Esophagus muscularis mucosa (tissue), 4 donors: ENCODE results near the gene PCBP3. TPM values are rescaled to one million over a fixed set of nuclear protein-coding genes. Genes with fewer than 3 reads are reported as not detected.
"Not testable (repeated sequence)": the region's sequence is repeated elsewhere in the genome, so short reads cannot be mapped to it uniquely, and the experiment has no call there.

Experiments used
- DNase-seq: peaks from one replicate; pipeline ENCODE4 v3.0.0-alpha.2; 2017; ENCODE audit errors: extremely low spot score
- H3K27ac ChIP-seq, 4 donors: fragments of 200-600 bp; sonication (generic); replicated peaks in 1 of 4; 1 replicate in 3 of 4; 2 replicates in 1 of 4; pipeline ENCODE4 v1.5.1; 2016 to 2019; ENCODE audit warnings: mild to moderate bottlenecking in 1 of 4
- H3K27me3 ChIP-seq, 4 donors: fragments of 200-600 bp; sonication (generic); one replicate each; pipeline versions ENCODE4 v1.5.1 to v1.6.0; 2016 to 2019
- H3K36me3 ChIP-seq, 4 donors: fragments of 200-600 bp; sonication (generic); one replicate each; pipeline ENCODE4 v1.5.1; 2016 to 2019
- H3K4me1 ChIP-seq, 4 donors: fragments of 200-600 bp; sonication (generic); one replicate each; pipeline ENCODE4 v1.5.1; 2016 to 2019
- H3K4me3 ChIP-seq, 4 donors: fragments of 200-600 bp; sonication (generic); 1 replicate in 2 of 4; 2 replicates in 2 of 4; pipeline ENCODE4 v1.5.1; 2016 to 2019; ENCODE audit warnings: mild to moderate bottlenecking in 4 of 4, moderate library complexity in 1 of 4
- H3K9me3 ChIP-seq, 4 donors: fragments of 200-600 bp; sonication (generic); 1 replicate in 3 of 4; 2 replicates in 1 of 4; pipeline ENCODE4 v1.5.1; 2016 to 2019
- CTCF ChIP-seq, 3 experiments: fragments of 200-600 bp in 2 of 3; fragments of 450-650 bp in 1 of 3; sonication (generic) in 2 of 3; IDR thresholded peaks; one replicate each; pipeline ENCODE4 v1.5.1; 2017 to 2019; ENCODE audit warnings: antibody characterized with exemption in 3 of 3, mild to moderate bottlenecking in 2 of 3, moderate library complexity in 1 of 3
- EP300 ChIP-seq: sonication (generic); formaldehyde crosslinking; IDR thresholded peaks from one replicate; pipeline ENCODE4 v1.6.1; 2017; ENCODE audit warnings: antibody characterized with exemption
- POLR2A ChIP-seq: fragments of 450-650 bp; IDR thresholded peaks from one replicate; pipeline ENCODE4 v1.6.1; 2017; ENCODE audit warnings: antibody characterized with exemption, moderate library complexity, mild to moderate bottlenecking, low read depth
- POLR2AphosphoS5 ChIP-seq, 2 donors: sonication (generic); formaldehyde crosslinking; IDR thresholded peaks; one replicate each; pipeline ENCODE4 v1.6.1; 2017; ENCODE audit warnings: antibody characterized with exemption in 2 of 2
- WGBS: methylation state at CpG from one replicate; pipeline ENCODE4 v1.1.5; 2018; 5-methylcytosine and 5-hydroxymethylcytosine counted together
- intact Hi-C: fragments of 100-400 bp; cut with DNase I; formaldehyde crosslinking; loops from one replicate; pipeline ENCODE4 v1.15.1; 2023
- total RNA-seq, 4 donors: library from RNA; depleted of rRNA; stranded (reverse); fragments of >200 nt; gene quantifications; one replicate each; pipeline versions ENCODE4 v1.1.0 to v1.2.1, GENCODE V29; 2016

The PCBP3 gene
- total RNA-seq, 4 donors from 2014 or later: 7.5 to 9.2 (median 8.1) TPM

GRCh38 chr21:45620201-45620923 is 23.2 kb upstream of the PCBP3 start:
- H3K9me3 ChIP-seq: peaks cover 0 to 7% (median 0%) of the 10 kb centered on the region in 4 donors
- H3K27me3 ChIP-seq: peaks cover 0 to 72% (median 0%) of the 10 kb centered on the region in 4 donors
- intact Hi-C loops: no loop called here
- 63% methylated on average over 9 of the region's 12 CpGs for WGBS
- no peak overlapping the region for H3K27ac ChIP-seq
- no peak overlapping the region for H3K4me3 ChIP-seq
- no peak for TF ChIP-seq EP300
- TF ChIP-seq CTCF (IDR thresholded peaks at IDR 0.05): no peak
- no peak for TF ChIP-seq POLR2AphosphoS5 (IDR thresholded peaks at IDR 0.05)
- TF ChIP-seq POLR2A: no peak
- DNase-seq: no peak
- H3K4me1 ChIP-seq: peaks cover 0 to 3% (median 0%) of the 10 kb centered on the region in 4 donors
- H3K36me3 ChIP-seq: no peaks in the 10 kb centered on the region

GRCh38 chr21:45621435-45622331 is 21.8 kb upstream of the PCBP3 start:
- WGBS: 73% methylated on average over 8 of the region's 10 CpGs
- DNase-seq: not testable (repeated sequence)

GRCh38 chr21:45622416-45623097 is 21.0 kb upstream of the PCBP3 start:
- H3K27me3 ChIP-seq: peaks cover 0 to 55% (median 0%) of the 10 kb centered on the region in 4 donors
- WGBS: 70% methylated on average over 12 of the region's 19 CpGs
- intact Hi-C loops: no loop called here
- H3K27ac ChIP-seq: no peak overlapping the region
- DNase-seq: no peak
- peaks cover 0 to 3% (median 0%) of the 10 kb centered on the region in 4 donors for H3K4me1 ChIP-seq
- TF ChIP-seq CTCF (IDR thresholded peaks at IDR 0.05) (no peak), POLR2A (no peak), EP300 (no peak), POLR2AphosphoS5 (IDR thresholded peaks at IDR 0.05) (no peak)
- H3K4me3 ChIP-seq: no peak overlapping the region
- no peaks in the 10 kb centered on the region for H3K36me3 ChIP-seq
- H3K9me3 ChIP-seq: peaks cover 0 to 7% (median 0%) of the 10 kb centered on the region in 4 donors

More at GRCh38 chr21:45621435-45622331, 21.8 kb upstream of the PCBP3 start:
- H3K27ac ChIP-seq, H3K36me3 ChIP-seq, intact Hi-C loops, H3K9me3 ChIP-seq, H3K4me3 ChIP-seq, H3K4me1 ChIP-seq: not testable (repeated sequence)
- H3K27me3 ChIP-seq: peaks cover 0 to 63% (median 0%) of the 10 kb centered on the region in 4 donors

- WGBS: 85% methylated on average over 7 of the region's 7 CpGs
- intact Hi-C loops: no loop called here
- H3K27me3 ChIP-seq: peaks cover 0 to 46% (median 0%) of the 10 kb centered on the region in 4 donors
These were observed 20.1 kb upstream of the PCBP3 start for GRCh38 chr21:45623436-45623835.

GRCh38 chr21:45626127-45626526 is 17.4 kb upstream of the PCBP3 start:
- H3K36me3 ChIP-seq, DNase-seq, H3K4me3 ChIP-seq, H3K4me1 ChIP-seq, H3K27ac ChIP-seq, H3K9me3 ChIP-seq, intact Hi-C loops: not testable (repeated sequence)
- peaks cover 0 to 44% (median 0%) of the 10 kb centered on the region in 4 donors for H3K27me3 ChIP-seq
- WGBS: 87% methylated on average over 2 of the region's 2 CpGs

More at GRCh38 chr21:45623436-45623835, 20.1 kb upstream of the PCBP3 start:
- TF ChIP-seq POLR2AphosphoS5 (IDR thresholded peaks at IDR 0.05) (no peak), EP300 (no peak), CTCF (IDR thresholded peaks at IDR 0.05) (no peak), POLR2A (no peak)
- no peaks in the 10 kb centered on the region for H3K36me3 ChIP-seq
- no peak overlapping the region for H3K27ac ChIP-seq
- H3K4me1 ChIP-seq: peaks cover 0 to under 1% (median 0%) of the 10 kb centered on the region in 4 donors
- no peak overlapping the region for H3K4me3 ChIP-seq
- H3K9me3 ChIP-seq: peaks cover 0 to 7% (median 0%) of the 10 kb centered on the region in 4 donors
- DNase-seq: no peak
